Measurements from ENCODE around the gene SCRN2.

SCRN2 gene

GRCh38 chr17:47820033-47820789 lies 20.9 kb downstream of the SCRN2 start:
- DNase-seq: no peak

- DNase-seq: no peak
Measured at GRCh38 chr17:47819475-47819874, 21.6 kb downstream of the SCRN2 start.

- no peak for DNase-seq
Measured at GRCh38 chr17:47818002-47818695, 22.9 kb downstream of the SCRN2 start.

GRCh38 chr17:47816947-47817346 lies 24.1 kb downstream of the SCRN2 start:
- no peak for DNase-seq

- DNase-seq: no peak
Measured at GRCh38 chr17:47816111-47816735, 24.9 kb downstream of the SCRN2 start.

- DNase-seq: no peak
Measured at GRCh38 chr17:47815106-47815918, 25.8 kb downstream of the SCRN2 start.

- no peak for DNase-seq
Measured at GRCh38 chr17:47813512-47814031, 27.5 kb downstream of the SCRN2 start.

GRCh38 chr17:47813077-47813476 lies 28.0 kb downstream of the SCRN2 start:
- no peak for DNase-seq

- DNase-seq: no peak
Measured at GRCh38 chr17:47812146-47812920, 28.7 kb downstream of the SCRN2 start.

GRCh38 chr17:47811709-47812108 lies 29.4 kb downstream of the SCRN2 start:
- no peak for DNase-seq

- DNase-seq: no peak
Measured at GRCh38 chr17:47810901-47811635, 30.0 kb downstream of the SCRN2 start.

GRCh38 chr17:47810200-47810821 lies 30.8 kb downstream of the SCRN2 start:
- DNase-seq: no peak

GRCh38 chr17:47808830-47809480 lies 32.1 kb downstream of the SCRN2 start:
- DNase-seq: no peak

- no peak for DNase-seq
Measured at GRCh38 chr17:47808036-47808829, 32.8 kb downstream of the SCRN2 start.

- no peak for DNase-seq
Measured at GRCh38 chr17:47807421-47807820, 33.7 kb downstream of the SCRN2 start.

- DNase-seq: no peak
Measured at GRCh38 chr17:47806913-47807255, 34.2 kb downstream of the SCRN2 start.

GRCh38 chr17:47806026-47806912 lies 34.8 kb downstream of the SCRN2 start:
- DNase-seq: no peak

GRCh38 chr17:47804461-47804860 lies 36.6 kb downstream of the SCRN2 start:
- DNase-seq: no peak

Measured in C1 segment of cervical spinal cord (tissue), 14 donors.